ENCODE results near the gene ITLN1.
"Not testable (repeated sequence)": the region's sequence is repeated elsewhere in the genome, so short reads cannot be mapped to it uniquely, and the experiment has no call there.

Gene ITLN1

GRCh38 chr1:160883581-160884513, 1.1 kb downstream of the ITLN1 start:
- no peak for DNase-seq (ENCODE audit: low spot score)

DNA sequence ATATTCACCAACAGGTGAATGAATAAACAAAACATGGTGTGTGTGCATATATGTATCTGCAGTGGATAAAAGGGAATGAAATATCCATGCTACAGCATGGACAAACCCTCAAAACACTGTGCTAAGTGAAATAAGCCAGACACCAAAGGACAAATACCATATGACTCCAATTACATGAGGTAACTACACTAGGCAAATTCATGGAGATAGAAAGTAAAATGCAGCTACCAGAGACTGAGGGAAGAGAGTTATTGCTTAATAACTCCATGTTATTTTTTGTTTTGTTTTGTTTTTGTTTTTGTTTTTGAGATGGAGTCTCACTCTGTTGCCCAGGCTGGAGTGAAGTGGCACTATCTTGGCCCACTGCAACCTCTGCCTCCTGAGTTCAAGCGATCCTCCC, 2.4 kb downstream of the ITLN1 start:
- no peak for DNase-seq (ENCODE audit: low spot score)

GRCh38 chr1:160881264-160881663, 3.7 kb downstream of the ITLN1 start:
- DNase-seq (ENCODE audit: low spot score), result not testable (repeated sequence)

DNA sequence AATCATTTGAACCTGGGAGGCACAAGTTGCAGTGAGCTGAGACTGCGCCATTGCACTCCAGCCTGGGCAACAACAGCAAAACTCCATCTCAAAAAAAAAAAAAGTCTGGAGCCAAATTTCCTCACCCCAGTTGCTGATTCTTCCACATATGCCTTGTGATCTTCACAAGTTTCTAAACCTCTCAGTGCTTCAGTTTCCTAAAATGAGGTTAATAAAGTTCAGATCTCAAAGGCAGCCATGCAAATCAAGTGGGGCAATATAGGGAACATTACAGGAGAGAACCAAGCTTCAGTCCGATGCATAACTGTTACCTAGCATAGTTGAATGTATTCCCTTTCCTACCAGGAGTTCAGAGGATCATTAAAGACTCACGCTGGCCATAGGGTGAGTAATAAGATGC, 4.8 kb downstream of the ITLN1 start:
- no peak for DNase-seq (ENCODE audit: low spot score)

GRCh38 chr1:160879056-160879455, 5.9 kb downstream of the ITLN1 start:
- no peak for DNase-seq (ENCODE audit: low spot score)

GRCh38 chr1:160877221-160877620, 7.8 kb downstream of the ITLN1 start:
- DNase-seq (ENCODE audit: low spot score), result no peak

DNA sequence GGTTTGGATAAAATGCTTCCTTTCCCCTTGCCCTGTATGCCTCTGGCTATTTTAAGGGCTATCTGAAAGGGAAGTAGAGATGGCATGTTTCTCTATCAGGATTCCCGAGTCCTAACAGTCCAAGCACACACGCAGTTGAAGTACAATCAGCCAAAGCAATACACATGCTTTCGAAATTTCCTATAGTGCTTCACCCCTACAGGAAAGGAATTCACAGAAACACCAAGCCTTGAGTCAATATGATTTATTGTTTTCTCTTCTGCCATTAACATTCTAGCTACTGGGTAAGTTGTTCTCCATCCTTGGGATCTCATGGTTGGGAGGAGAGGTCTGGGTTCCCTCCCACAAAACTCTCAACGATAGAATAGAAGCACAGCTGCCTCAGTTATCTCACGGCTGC, 8.7 kb downstream of the ITLN1 start:
- DNase-seq (ENCODE audit: low spot score), result no peak

DNA sequence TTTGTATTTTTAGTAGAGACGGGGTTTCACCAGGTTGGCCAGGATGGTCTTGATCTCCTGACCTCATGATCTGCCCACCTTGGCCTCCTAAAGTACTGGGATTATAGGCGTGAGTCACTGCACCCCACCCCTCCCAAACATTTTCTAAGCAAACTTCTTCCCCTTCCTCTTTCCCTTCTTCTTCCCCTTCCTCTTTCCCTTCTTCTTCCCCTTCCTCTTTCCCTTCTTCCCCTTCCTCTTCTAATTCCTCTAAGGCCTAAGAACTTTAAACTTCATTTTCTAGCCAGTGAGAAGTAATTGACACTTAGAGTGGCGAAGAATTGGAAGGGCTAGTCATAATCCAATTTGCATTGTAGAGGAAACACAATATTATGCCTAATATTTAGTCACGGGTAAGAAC, 9.4 kb downstream of the ITLN1 start:
- DNase-seq (ENCODE audit: low spot score), result not testable (repeated sequence)

DNA sequence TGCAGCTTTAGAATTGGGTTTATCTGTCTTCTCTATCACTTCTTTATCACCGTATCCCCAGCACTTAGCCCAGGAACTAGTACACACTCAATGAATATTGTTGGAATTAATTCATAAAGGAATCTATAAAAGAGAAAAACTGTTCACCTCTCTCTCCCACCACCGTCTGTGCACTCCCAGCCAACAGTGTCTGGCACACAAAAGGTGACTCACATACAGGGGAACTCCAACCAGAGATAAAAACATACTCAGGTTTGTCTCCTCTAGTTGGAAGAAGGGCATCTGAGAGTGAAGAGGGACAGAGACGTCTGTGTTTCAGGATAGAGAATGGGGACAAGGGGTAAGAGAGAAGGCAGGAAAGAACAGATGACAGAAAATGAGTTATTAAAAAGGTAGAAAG, 10.0 kb downstream of the ITLN1 start:
- no peak for DNase-seq (ENCODE audit: low spot score)

- no peak for DNase-seq (ENCODE audit: low spot score)
These were observed 16.8 kb downstream of the ITLN1 start for GRCh38 chr1:160868141-160868540.

DNA sequence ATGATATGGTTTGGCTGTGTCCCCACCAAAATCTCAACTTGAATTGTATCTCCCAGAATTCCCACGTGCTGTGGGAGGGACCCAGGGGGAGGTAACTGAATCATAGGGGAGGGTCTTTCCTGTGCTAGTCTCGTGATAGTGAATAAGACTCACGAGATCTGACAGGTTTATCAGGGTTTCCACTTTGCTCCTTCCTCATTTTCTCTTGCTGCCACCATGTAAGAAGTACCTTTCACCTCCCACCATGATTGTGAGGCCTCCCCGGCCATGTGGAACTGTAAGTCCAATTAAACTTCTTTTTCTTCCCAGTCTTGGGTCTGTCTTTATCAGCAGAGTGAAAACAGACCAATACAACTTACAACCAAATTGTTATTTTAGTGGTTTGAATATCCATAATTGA, 17.3 kb downstream of the ITLN1 start:
- DNase-seq (ENCODE audit: low spot score), result not testable (repeated sequence)

DNA sequence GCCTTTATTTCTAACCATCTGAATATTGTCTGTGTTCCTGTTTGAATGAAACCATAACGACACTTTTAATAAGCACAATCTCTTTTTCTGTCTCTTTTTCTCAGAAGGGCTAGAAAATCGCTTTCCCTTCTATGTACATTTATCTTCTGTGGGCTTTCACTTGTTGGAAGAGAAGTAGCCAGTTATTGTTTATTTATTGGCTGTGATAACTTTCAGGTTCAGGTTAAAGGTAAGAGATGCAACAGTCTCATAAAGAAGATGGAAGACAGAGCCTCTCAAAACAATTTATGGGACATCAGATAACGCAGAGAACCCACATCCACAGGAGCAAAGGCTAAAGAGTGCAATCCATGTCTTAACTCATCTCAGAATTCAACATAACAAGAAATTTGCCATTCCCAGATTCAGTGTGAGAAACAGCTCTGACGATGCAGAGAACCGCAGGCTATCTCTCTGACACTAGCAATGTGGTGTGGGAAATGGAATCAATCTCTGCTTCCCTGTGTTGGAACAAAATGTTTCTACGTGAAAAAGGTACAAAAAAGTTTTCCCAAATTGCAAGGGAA, 18.2 kb downstream of the ITLN1 start:
- DNase-seq (ENCODE audit: low spot score), result no peak

DNA sequence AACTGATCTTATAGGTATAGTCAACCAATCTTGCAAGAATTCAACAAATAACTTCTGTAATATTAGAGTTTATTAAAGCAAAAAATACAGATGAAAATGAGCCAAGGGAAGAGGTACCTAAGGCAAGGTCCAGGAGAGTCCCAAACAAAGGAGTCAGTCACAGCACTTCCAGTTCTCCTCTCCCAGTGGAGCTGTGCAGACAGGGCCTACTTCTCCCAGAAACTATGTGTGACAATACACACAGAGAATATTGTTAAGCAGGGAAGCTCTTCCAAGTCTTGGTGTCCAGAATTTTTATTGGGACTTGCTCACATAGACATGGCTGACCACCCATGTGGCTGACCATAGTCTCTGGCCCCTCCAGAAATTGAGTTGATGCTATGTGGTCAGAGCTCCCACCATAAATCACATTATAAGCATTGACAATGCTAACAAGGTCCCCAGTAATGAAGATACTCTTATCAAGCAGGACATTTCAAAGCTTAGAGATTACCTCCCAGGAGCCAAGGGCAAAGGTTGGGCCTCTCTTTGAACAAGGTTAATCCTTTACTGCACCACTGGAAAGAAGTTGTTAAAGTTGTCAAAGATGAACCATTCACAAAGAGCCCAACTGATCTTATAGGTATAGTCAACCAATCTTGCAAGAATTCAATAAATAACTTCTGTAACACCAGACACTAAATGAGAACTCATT, 18.8 kb downstream of the ITLN1 start:
- DNase-seq (ENCODE audit: low spot score), result peak; percentile 35

DNA sequence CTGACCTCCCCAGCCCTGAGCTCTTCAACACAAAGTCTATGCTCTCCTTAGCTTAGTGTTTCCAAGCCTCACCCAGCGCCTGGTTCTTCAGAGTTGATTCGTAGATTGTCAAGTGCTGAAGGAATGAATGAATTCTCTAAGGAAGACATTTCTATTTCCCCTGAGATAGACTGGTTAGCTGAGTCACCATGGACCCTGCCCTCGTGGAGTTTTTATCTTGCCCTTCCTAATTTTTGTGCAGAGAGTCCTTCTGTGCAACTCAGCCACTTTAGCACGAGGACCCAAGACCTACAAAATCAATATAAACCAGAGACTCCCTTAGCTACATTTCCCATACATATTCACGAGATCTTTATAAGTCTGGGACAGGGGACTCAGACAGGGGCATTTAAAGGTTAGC, 19.6 kb downstream of the ITLN1 start:
- no peak for DNase-seq (ENCODE audit: low spot score)

DNA sequence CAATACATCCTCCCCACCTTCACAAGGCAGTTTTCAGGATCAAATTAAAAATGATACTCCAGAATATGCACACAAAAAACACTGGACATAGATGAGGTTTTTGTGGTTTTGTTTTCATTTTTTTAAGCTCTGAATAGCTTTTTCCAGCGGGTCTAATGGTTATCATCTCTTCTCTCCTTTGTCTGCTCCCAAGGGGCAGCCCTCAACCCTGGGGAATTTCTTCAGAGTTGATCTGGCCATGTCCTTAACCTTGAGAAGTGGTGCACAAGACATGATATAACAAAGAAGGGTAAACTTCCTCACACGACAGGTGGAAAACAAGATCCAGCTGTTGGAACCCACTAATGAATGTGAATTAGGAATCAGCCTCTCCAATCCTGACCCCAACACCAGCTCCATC, 20.8 kb downstream of the ITLN1 start:
- DNase-seq (ENCODE audit: low spot score), result no peak

DNA sequence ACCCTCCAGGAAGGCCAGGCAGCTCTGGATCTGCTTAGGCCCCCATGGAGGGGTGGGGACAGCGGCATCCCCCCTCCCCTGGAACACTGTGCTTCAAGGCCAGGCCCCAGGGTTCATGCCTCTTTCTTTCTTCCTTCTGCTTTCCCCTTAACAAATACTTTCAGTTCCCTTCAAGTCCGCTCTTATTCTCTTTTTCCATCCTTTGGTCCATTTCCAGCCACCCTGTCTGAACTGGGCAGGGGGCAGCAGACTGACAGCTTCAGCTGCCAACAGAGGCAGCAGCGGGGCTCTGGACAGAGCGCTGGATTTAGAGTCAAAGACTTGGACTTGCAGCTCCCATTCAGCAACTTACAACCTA, 21.2 kb downstream of the ITLN1 start:
- no peak for DNase-seq (ENCODE audit: low spot score)

DNA sequence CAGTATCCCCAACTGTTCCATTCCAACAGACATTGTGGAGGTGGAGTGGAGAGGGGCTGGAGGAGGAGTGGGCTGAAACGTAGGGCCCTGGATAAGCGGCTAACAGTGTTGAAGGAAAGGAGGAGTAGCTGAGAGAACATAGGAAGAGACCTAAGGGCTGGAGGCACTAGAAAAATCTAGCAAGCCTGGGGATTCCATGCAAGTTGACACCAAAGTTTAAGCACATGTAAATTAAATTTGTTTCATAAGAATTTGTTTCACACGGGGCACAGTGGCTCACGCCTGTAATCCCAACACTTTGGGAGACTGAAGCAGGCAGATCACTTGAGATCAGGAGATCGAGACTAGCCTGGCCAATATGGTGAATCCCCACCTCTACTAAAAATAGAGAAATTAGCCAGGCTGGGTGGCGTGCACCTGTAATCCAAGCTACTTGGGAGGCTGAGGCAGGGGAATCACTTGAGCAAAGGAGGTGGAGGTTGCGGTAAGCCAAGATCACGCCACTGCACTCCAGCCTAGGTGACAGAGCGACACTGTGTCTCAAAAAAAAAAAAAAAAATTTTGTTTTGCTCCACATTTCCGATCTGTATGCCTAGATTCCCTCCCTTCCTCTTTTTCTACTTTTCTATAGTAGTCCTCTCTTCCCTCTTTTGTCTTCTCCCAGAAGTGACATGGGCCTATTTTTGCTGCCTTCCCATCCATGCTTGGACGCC, 21.8 kb downstream of the ITLN1 start:
- DNase-seq (ENCODE audit: low spot score), result no peak

DNA sequence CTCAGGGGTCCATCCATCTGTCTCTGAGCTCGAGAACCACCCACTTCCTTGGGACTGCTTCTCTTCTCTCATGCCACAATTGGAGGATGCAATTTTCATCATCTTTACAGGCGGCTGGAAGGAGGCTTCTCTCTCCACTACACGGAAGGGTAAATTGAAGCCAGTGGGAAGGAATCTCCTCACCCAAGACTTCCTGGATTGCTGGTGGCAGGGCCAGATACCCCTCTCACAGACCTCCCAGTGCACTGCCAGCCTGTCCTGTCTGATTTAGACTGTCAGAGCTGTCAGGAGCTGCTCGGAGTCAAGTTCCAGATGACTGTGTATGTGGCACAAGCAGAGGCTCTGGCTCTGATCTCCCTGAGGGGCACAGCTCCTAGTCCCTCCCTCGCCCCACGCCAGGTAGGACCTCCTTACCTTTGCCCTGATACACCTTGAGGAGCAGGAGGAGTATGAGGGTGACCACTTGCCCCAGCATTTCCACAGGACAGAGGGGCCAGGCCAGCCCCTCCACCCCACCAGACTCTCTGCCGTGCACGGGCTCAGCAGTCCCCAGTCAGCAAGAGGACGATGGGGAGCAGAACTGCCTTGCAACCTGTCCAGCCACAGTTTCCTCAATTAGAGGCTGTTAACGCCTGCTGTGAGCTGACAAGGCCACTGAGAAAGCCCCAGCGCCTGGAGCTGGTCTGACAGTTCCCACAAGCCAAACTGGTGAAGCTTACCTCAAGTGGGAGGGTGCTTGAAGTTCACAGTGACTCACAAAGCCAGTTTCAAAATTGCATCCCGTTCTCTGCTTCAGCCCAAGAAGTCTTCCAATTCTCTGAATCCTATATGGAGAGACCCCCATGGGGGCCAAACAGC, 22.5 kb downstream of the ITLN1 start, which contains the start of gene CD244:
CD244 (minus strand) TSS at position 685 of the 858 bp plus-strand sequence; CDS start at position 475, 210 bp downstream.
- no peak for DNase-seq (ENCODE audit: low spot score)

GRCh38 chr1:160860840-160861505, 24.0 kb downstream of the ITLN1 start:
- DNase-seq (ENCODE audit: low spot score), result no peak

GRCh38 chr1:160859166-160859565, 25.8 kb downstream of the ITLN1 start:
- no peak for DNase-seq (ENCODE audit: low spot score)

DNA sequence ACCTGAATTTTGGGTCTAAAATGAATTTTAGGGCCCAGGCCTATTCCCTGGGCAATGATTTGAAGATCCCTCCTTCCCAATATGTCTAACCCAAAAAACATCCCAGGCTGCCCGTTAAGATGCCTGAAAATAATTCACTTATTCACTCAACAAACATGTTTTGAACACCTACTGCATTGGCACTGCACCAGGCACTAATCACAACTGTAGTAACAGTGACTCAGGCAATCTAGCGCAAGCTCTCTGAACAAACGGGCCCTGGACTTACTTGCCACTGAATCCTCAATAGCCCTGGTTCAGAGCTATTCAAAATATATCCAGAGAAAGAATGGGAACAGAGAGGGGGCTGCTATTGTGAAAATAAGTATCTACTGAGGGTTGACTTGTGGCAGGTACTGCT, 26.5 kb downstream of the ITLN1 start:
- DNase-seq (ENCODE audit: low spot score), result no peak
